Ovary (tissue), 9 donors: ENCODE measurements around the gene TRAPPC2. TPM values are rescaled to one million over a fixed set of nuclear protein-coding genes. Genes with fewer than 3 reads are reported as not detected.

ENCODE experiments used
- DNase-seq, 5 donors: peaks; one replicate each; pipeline ENCODE4 v3.0.0-alpha.2; 2019 to 2020
- H3K27ac ChIP-seq, 2 donors: fragments of 200-600 bp; one replicate each; pipeline versions ENCODE4 v1.5.1 to v1.8.0; 2019 to 2022
- H3K27me3 ChIP-seq: fragments of 200-600 bp; one replicate; pipeline ENCODE4 v1.8.0; 2022
- H3K36me3 ChIP-seq: fragments of 200-600 bp; sonication (generic); one replicate; pipeline ENCODE4 v1.5.1; 2019
- H3K4me1 ChIP-seq: one replicate; pipeline ENCODE4 v1.8.1; 2013; ENCODE audit warnings: mild to moderate bottlenecking, moderate library complexity; ENCODE audit not compliant: insufficient read depth
- H3K4me3 ChIP-seq: fragments of 200-600 bp; sonication (generic); one replicate; pipeline ENCODE4 v1.5.1; 2017
- H3K9me3 ChIP-seq, 2 donors: fragments of 200-600 bp in 1 of 2; sonication (generic) in 1 of 2; one replicate each; pipeline versions ENCODE4 v1.5.1 to v1.8.1; 2013 to 2019; ENCODE audit warnings: mild to moderate bottlenecking in 1 of 2, moderate library complexity in 1 of 2
- CTCF ChIP-seq, 3 donors: fragments of 450-650 bp in 2 of 3; fragments of 200-600 bp in 1 of 3; IDR thresholded peaks; one replicate each; pipeline versions ENCODE4 v1.5.1 to v1.8.0; 2016 to 2022; ENCODE audit warnings: antibody characterized with exemption in 3 of 3, mild to moderate bottlenecking in 1 of 3
- EP300 ChIP-seq: sonication (generic); formaldehyde crosslinking; IDR thresholded peaks from one replicate; pipeline ENCODE4 v1.6.1; 2017; ENCODE audit warnings: antibody characterized with exemption
- POLR2A ChIP-seq: fragments of 450-650 bp; IDR thresholded peaks from one replicate; pipeline ENCODE4 v1.6.1; 2017; ENCODE audit warnings: antibody characterized with exemption, mild to moderate bottlenecking, moderate library complexity
- WGBS, 3 donors: extraction: QIAGEN DNeasy Blood & Tissue Kit in 1 of 3; methylation state at CpG; one replicate each; pipeline versions ENCODE4 v1.1.5 to v1.1.7; 2013 to 2017; 5-methylcytosine and 5-hydroxymethylcytosine counted together
- intact Hi-C, 4 donors: fragments of 100-400 bp; cut with DNase I; formaldehyde crosslinking; loops; one replicate each; pipeline versions ENCODE4 v1.11.0 to v1.15.1; 2022 to 2023
- polyA plus RNA-seq, 2 donors: library from polyadenylated mRNA; stranded (reverse); fragments of 200-250 nt in 1 of 2; fragments of 350-450 nt in 1 of 2; fragmentation: Illumina TruSeq in 1 of 2; extraction: RNeasy Lipid Tissue Mini Kit (QIAGEN cat#74804) in 1 of 2; gene quantifications; one replicate each; pipeline ENCODE4 v1.2.3, GENCODE V29; 2013 to 2014
- total RNA-seq, 7 donors: library from RNA; depleted of rRNA in 2 of 7; stranded (reverse); fragments of >200 nt in 2 of 7; fragmentation: NEBNext Ultra II Directional in 3 of 7; extraction: Animal tissue kit (Norgen Biotek cat#: 25700) in 3 of 7; gene quantifications; one replicate each; pipeline versions ENCODE4 v1.1.0 to v1.2.4, GENCODE V29; 2016 to 2023
- donor health status: DM: no; HTN: no; CAD: no; lungs with moderate emphysema.
- donor health status: DM: no; HTN: no; CAD: no.
- donor health status: Bipolar disorder and iron deficiency.
- donor health status: DM: yes; HTN: yes; CAD: no.
- donor health status: DM: no; HTN: no; CAD: no.
- donor health status: DM: yes; HTN: yes; CAD: no.

The TRAPPC2 gene
- total and polyA plus RNA-seq, 9 donors = 10.7 to 26.5 (median 20.9) TPM

GRCh38 chrX:13690836-13691235 lies 43.6 kb downstream of the TRAPPC2 start:
- no peak for TF ChIP-seq POLR2A
- TF ChIP-seq EP300 = no peak
- TF ChIP-seq CTCF (IDR thresholded peaks at IDR 0.05) = no peak
- Histone ChIP-seq H3K36me3 (no peaks in the 10 kb centered on the region), H3K9me3 (no peaks in the 10 kb centered on the region), H3K4me3 (peak overlapping the region; percentile 61), H3K27ac (no peak overlapping the region), H3K4me1 (peaks cover 14% of the 10 kb centered on the region), H3K27me3 (no peaks in the 10 kb centered on the region)
- DNase-seq = no peak
- 63 to 68% (median 64%) methylated on average over 3 of the region's 3 CpGs for WGBS, 3 donors
- intact Hi-C loops = no loop called here

DNA sequence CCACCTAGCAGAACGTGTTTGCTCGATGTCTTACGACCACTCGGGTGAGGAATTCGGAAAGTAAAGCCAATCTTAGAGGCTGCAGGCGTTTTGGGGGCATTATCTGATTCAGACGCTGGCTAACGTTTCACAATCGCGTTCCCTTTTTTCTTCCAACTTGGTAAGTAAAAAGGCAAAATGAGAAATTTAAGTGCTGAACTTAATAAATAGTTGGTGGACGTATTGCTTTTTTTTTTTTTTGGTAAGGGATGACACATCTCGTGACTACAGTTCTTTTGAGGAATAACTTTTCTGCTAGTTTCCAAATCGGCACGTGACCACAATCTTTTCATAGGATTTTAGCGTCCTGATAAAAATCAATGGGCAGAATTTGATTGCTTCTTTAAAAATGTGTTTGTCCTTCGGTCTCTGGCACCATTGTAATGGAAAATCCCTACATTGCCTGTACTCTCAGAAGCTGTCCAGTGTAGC lies 44.6 kb downstream of the TRAPPC2 start:
- Histone ChIP-seq H3K36me3 (no peaks in the 10 kb centered on the region), H3K4me3 (peak overlapping the region; percentile 61), H3K9me3 (no peaks in the 10 kb centered on the region), H3K27ac (peak overlapping the region; percentile 84 to 90), H3K27me3 (no peaks in the 10 kb centered on the region), H3K4me1 (peaks cover 14% of the 10 kb centered on the region)
- intact Hi-C loops = no loop called here
- 4% methylated on average over 16 of the region's 16 CpGs for WGBS, 3 donors
- DNase-seq = no peak
- no peak for TF ChIP-seq EP300
- no peak for TF ChIP-seq CTCF (IDR thresholded peaks at IDR 0.05)
- no peak for TF ChIP-seq POLR2A

DNA sequence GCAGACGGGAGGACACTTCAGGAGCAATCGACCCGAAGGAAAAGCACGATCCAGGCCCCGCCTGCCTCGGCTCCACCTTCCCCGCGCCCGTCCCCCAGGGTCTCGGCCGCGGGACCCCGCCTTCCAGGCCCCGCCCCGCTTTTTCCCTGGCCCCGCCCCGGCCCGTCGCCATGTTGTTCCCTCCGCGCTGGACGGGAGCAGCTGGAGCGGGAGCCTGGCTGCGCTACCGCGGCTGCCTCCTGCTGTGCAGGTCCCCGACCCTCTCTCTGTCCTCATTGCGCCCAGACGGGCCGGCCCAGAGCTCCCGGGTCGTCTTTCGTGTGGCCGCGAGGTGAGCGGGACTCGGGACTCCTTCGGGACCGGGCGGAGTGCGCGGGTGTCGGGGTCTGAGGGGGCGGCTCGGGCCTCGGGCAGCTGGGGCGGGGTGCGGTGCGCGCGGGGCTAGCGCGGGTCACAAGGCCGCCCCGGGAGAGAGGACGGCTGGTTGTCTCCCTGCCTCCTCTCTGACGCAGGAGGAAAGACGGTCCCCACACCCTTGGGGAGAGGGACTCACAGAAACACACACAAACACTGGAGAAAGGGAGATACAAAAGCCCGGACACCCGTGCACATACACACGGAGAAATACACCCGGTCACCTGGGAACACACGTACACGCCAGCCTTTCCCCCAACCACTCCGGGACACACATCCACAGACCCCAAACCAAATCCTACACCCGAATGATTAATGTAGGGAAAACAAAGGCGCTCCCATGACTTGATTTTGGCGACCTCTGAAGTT lies 45.3 kb downstream of the TRAPPC2 start, which contains the start of gene RAB9A:
TSS of gene RAB9A (plus strand) at position 171 of the 783 bp plus-strand sequence. CDS start 19,619 bp downstream, outside the sequence.
- 0 to 1% (median 1%) methylated on average over 62 to 68 of the region's 68 CpGs for WGBS, 3 donors
- Histone ChIP-seq H3K9me3 (no peaks in the 10 kb centered on the region), H3K4me3 (peak within 1 kb of the TSS; percentile 61), H3K4me1 (peaks cover 14% of the 10 kb centered on the region), H3K36me3 (no peaks in the 10 kb centered on the region), H3K27ac (peak within 1 kb of the TSS; percentile 84 to 90), H3K27me3 (no peaks in the 10 kb centered on the region)
- intact Hi-C loops = no loop called here
- TF ChIP-seq EP300 (no peak), CTCF (IDR thresholded peaks at IDR 0.05) (peak in 1 of 3 donors; percentile 14), POLR2A (peak; percentile 88)
- peak; percentile 89 to 94 (median 92) for DNase-seq

GRCh38 chrX:13688384-13688957 lies 45.9 kb downstream of the TRAPPC2 start:
- no peak for DNase-seq
- Histone ChIP-seq H3K9me3 (no peaks in the 10 kb centered on the region), H3K27me3 (no peaks in the 10 kb centered on the region), H3K27ac (peak overlapping the region; percentile 84 to 90), H3K36me3 (no peaks in the 10 kb centered on the region), H3K4me3 (peak overlapping the region; percentile 61), H3K4me1 (peaks cover 12% of the 10 kb centered on the region)
- TF ChIP-seq POLR2A (no peak), EP300 (no peak), CTCF (IDR thresholded peaks at IDR 0.05) (no peak)
- WGBS, 3 donors = 9 to 14% (median 11%) methylated on average over 13 of the region's 13 CpGs
- intact Hi-C loops = no loop called here
